HG03139 (cell line): ENCODE measurements around the gene UBQLN2.
"Not testable (repeated sequence)": the region's sequence is repeated elsewhere in the genome, so short reads cannot be mapped to it uniquely, and the experiment has no call there.

Experiments
- ATAC-seq: cut with Tn5 transposase; IDR thresholded peaks from one replicate; pipeline ENCODE4 v1.9.1; 2021; ENCODE audit not compliant: unreplicated experiment

The UBQLN2 gene

GRCh38 chrX:56563231-56564161 is at the start of gene UBQLN2:
TSS of gene UBQLN2 (plus strand) at chrX:56563627. CDS start at chrX:56563874, 247 bp downstream.
- peak; percentile 72 for ATAC-seq

GRCh38 chrX:56519642-56520041 is 43.8 kb upstream of the UBQLN2 start:
- no peak for ATAC-seq

GRCh38 chrX:56529482-56530007 is 33.9 kb upstream of the UBQLN2 start:
- ATAC-seq, result not testable (repeated sequence)

- no peak for ATAC-seq
These were observed 33.4 kb upstream of the UBQLN2 start for GRCh38 chrX:56530011-56530410.

- no peak for ATAC-seq
These were observed 12.8 kb upstream of the UBQLN2 start for GRCh38 chrX:56550667-56551066.

- no peak for ATAC-seq
These were observed 8.6 kb upstream of the UBQLN2 start for GRCh38 chrX:56554870-56555269.

- no peak for ATAC-seq
These were observed 6.0 kb upstream of the UBQLN2 start for GRCh38 chrX:56557376-56557929.

- no peak for ATAC-seq
These were observed 898 bp downstream of the UBQLN2 start for GRCh38 chrX:56564164-56564885.

- ATAC-seq, result no peak
These were observed 1.8 kb downstream of the UBQLN2 start for GRCh38 chrX:56564921-56565840.

- ATAC-seq, result no peak
These were observed 6.1 kb downstream of the UBQLN2 start for GRCh38 chrX:56569378-56570057.

- no peak for ATAC-seq
These were observed 9.5 kb downstream of the UBQLN2 start for GRCh38 chrX:56572975-56573374.

GRCh38 chrX:56574861-56575260 is 11.4 kb downstream of the UBQLN2 start:
- ATAC-seq, result no peak

GRCh38 chrX:56576721-56577120 is 13.3 kb downstream of the UBQLN2 start:
- no peak for ATAC-seq

GRCh38 chrX:56588397-56589188 is 25.2 kb downstream of the UBQLN2 start:
- no peak for ATAC-seq

- not testable (repeated sequence) for ATAC-seq
These were observed 28.4 kb downstream of the UBQLN2 start for GRCh38 chrX:56591830-56592229.

GRCh38 chrX:56600141-56600540 is 36.7 kb downstream of the UBQLN2 start:
- ATAC-seq, result no peak

- ATAC-seq, result no peak
These were observed 37.6 kb downstream of the UBQLN2 start for GRCh38 chrX:56600987-56601386.

GRCh38 chrX:56615282-56615681 is 51.9 kb downstream of the UBQLN2 start:
- ATAC-seq, result no peak
